SU-DHL-6 (cell line): ENCODE results near the gene ZNF142.

Experiments used
- EZH2phosphoT487 ChIP-seq: fragments of 200-600 bp; sonication (generic), shearing (Covaris generic); conservative IDR thresholded peaks from 2 replicates; pipeline ENCODE4 v1.6.1; 2018; ENCODE audit warnings: mild to moderate bottlenecking, antibody characterized with exemption, low read length, moderate library complexity, mixed read lengths
- TF ChIP-seq, protein P1 (sequence below): fragments of 200-600 bp; sonication (generic); IDR thresholded peaks from one replicate; pipeline ENCODE4 v1.5.1; 2017; ENCODE audit warnings: antibody characterized with exemption, mild to moderate bottlenecking, low read length, moderate library complexity; ENCODE audit not compliant: insufficient read depth, poor library complexity, severe bottlenecking

DNA sequence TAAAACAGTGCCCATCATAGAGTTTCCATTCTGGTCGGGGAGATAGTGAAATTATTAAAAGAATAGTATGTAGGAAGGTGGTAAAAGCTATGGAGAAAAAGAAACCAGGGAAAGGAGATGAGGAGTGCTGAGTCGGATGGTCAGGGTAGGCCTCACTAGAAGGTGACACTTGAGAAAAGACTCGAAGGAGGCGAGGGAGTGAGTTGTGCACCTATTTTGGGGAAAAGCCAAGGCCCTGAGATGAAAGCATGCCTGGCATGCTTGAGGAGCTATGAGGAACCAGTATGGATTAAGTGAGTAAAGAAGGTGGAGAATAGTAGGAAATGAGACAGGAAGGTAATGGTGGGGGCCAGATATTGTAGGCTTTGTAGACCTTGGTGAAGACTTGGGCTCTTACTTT lies 43.9 kb upstream of the ZNF142 start:
- TF ChIP-seq, protein P1, sequence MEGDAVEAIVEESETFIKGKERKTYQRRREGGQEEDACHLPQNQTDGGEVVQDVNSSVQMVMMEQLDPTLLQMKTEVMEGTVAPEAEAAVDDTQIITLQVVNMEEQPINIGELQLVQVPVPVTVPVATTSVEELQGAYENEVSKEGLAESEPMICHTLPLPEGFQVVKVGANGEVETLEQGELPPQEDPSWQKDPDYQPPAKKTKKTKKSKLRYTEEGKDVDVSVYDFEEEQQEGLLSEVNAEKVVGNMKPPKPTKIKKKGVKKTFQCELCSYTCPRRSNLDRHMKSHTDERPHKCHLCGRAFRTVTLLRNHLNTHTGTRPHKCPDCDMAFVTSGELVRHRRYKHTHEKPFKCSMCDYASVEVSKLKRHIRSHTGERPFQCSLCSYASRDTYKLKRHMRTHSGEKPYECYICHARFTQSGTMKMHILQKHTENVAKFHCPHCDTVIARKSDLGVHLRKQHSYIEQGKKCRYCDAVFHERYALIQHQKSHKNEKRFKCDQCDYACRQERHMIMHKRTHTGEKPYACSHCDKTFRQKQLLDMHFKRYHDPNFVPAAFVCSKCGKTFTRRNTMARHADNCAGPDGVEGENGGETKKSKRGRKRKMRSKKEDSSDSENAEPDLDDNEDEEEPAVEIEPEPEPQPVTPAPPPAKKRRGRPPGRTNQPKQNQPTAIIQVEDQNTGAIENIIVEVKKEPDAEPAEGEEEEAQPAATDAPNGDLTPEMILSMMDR = no peak
- no peak for TF ChIP-seq EZH2phosphoT487
